GM08714 (cell line): ENCODE measurements around the gene POU2F1.

Experiments used
- H3K4me3 ChIP-seq: fragments of 200-500 bp; sonication (Bioruptor generic); 2 replicates; pipeline ENCODE4 v1.5.1; 2014; ENCODE audit warnings: mild to moderate bottlenecking, low read length, inconsistent platforms
- ZNF274 ChIP-seq: IDR thresholded peaks from 2 replicates; pipeline ENCODE4 v1.6.1; 2012; ENCODE audit warnings: mild to moderate bottlenecking, low read depth, low read length

POU2F1 gene

GRCh38 chr1:167439301-167439988 lies 218.8 kb downstream of the POU2F1 start:
- peak overlapping the region; percentile 41; the same call in 1 of the 2 replicates for H3K4me3 ChIP-seq

GRCh38 chr1:167440345-167440744 lies 219.7 kb downstream of the POU2F1 start:
- no peak overlapping the region for H3K4me3 ChIP-seq
- TF ChIP-seq ZNF274, result no peak

More at GRCh38 chr1:167439301-167439988, 218.8 kb downstream of the POU2F1 start:
- TF ChIP-seq ZNF274, result no peak

- no peak for TF ChIP-seq ZNF274
- H3K4me3 ChIP-seq, result no peak overlapping the region
Observed at GRCh38 chr1:167440776-167441175, 220.1 kb downstream of the POU2F1 start.

- no peak for TF ChIP-seq ZNF274
- no peak overlapping the region for H3K4me3 ChIP-seq
Observed at GRCh38 chr1:167441222-167441621, 220.5 kb downstream of the POU2F1 start.

- no peak for TF ChIP-seq ZNF274
- H3K4me3 ChIP-seq, result no peak overlapping the region
Observed at GRCh38 chr1:167442142-167442848, 221.6 kb downstream of the POU2F1 start.

GRCh38 chr1:167442854-167443565 lies 222.3 kb downstream of the POU2F1 start:
- H3K4me3 ChIP-seq, result no peak overlapping the region
- no peak for TF ChIP-seq ZNF274

GRCh38 chr1:167443757-167444156 lies 223.1 kb downstream of the POU2F1 start:
- TF ChIP-seq ZNF274, result no peak
- H3K4me3 ChIP-seq, result no peak overlapping the region

- no peak overlapping the region for H3K4me3 ChIP-seq
Observed at GRCh38 chr1:167446966-167447365, 226.3 kb downstream of the POU2F1 start.

GRCh38 chr1:167447521-167448136 lies 226.9 kb downstream of the POU2F1 start:
- TF ChIP-seq ZNF274, result no peak
- no peak overlapping the region for H3K4me3 ChIP-seq

More at GRCh38 chr1:167446966-167447365, 226.3 kb downstream of the POU2F1 start:
- no peak for TF ChIP-seq ZNF274

GRCh38 chr1:167450843-167451242 lies 230.2 kb downstream of the POU2F1 start:
- H3K4me3 ChIP-seq, result no peak overlapping the region
- no peak for TF ChIP-seq ZNF274

GRCh38 chr1:167452483-167452882 lies 231.8 kb downstream of the POU2F1 start:
- no peak for TF ChIP-seq ZNF274
- H3K4me3 ChIP-seq, result no peak overlapping the region

- no peak for TF ChIP-seq ZNF274
- no peak overlapping the region for H3K4me3 ChIP-seq
Observed at GRCh38 chr1:167453123-167453522, 232.4 kb downstream of the POU2F1 start.

GRCh38 chr1:167454304-167454893 lies 233.7 kb downstream of the POU2F1 start:
- peak overlapping the region; percentile 63; the same call in 1 of the 2 replicates for H3K4me3 ChIP-seq
- no peak for TF ChIP-seq ZNF274
